Stimulated activated CD8-positive, alpha-beta memory T cell treated with anti-CD3 and anti-CD28 coated beads, Interleukin-4, amount 100 ng/mL, for 1 hour (primary cell): Measurements from ENCODE around the gene TNS2.

ENCODE experiments used
- DNase-seq, 2 donors: peaks; one replicate each; pipeline ENCODE4 v3.0.0-alpha.2; 2020; ENCODE audit warnings: low read depth in 2 of 2, low spot score in 1 of 2

TNS2 gene

DNA sequence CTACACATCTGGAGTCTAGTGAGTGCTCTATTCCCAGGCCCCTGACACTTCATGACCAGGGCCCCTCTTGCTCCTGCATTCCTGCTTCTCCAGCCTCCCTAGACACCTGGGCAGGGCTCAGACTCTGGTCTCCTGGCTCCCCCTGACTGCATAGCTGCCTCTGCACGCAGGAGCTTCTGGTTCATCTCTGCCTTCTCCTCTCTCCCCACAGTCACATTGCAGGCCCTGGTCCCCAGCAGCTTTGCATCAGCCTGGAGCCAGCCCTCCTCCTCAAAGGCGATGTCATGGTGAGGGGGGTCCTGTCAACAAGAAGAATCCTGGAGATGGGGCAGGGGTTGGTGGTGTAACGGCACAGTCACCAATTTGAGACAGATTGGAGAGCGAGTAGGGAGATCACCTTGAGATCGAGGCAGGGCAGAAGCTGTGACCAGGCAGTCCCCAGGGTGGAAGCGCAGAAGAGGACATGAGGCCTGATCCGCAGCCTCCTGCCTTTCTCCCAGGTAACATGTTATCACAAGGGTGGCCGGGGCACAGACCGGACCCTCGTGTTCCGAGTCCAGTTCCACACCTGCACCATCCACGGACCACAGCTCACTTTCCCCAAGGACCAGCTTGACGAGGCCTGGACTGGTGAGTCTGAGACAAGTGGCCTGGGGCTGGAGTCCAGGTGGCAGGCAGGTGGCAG lies 8.1 kb downstream of the TNS2 start:
- DNase-seq: no peak

DNA sequence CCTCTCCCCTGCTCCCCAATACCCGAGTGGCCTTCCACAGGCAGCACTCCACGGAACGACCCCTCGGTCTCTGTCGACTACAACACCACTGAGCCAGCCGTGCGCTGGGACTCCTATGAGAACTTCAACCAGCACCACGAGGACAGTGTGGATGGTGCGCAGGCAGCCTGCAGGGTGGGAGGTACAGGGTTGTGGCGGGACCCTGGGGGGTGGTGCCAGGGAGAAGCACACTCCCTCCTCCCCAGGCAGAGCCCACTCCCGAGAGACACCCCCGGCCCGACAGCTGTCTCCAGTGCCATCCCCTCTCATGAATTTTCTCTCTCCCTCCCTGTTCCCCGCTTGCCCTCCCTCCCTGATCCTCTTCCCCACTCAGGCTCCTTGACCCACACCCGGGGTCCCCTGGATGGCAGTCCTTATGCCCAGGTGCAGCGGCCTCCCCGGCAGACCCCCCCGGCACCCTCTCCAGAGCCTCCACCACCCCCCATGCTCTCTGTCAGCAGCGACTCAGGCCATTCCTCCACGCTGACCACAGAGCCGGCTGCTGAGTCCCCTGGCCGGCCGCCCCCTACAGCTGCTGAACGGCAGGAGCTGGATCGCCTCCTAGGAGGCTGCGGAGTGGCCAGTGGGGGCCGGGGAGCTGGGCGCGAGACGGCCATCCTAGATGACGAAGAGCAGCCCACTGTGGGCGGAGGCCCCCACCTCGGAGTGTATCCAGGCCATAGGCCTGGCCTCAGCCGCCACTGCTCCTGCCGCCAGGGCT lies 9.0 kb downstream of the TNS2 start:
- DNase-seq: no peak

DNA sequence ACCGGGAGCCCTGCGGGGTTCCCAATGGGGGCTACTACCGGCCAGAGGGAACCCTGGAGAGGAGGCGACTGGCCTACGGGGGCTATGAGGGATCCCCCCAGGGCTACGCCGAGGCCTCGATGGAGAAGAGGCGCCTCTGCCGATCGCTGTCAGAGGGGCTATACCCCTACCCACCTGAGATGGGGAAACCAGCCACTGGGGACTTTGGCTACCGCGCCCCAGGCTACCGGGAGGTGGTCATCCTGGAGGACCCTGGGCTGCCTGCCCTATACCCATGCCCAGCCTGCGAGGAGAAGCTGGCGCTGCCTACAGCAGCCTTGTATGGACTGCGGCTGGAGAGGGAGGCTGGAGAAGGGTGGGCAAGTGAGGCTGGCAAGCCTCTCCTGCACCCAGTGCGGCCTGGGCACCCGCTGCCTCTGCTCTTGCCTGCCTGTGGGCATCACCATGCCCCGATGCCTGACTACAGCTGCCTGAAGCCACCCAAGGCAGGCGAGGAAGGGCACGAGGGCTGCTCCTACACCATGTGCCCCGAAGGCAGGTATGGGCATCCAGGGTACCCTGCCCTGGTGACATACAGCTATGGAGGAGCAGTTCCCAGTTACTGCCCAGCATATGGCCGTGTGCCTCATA lies 9.7 kb downstream of the TNS2 start:
- no peak for DNase-seq

DNA sequence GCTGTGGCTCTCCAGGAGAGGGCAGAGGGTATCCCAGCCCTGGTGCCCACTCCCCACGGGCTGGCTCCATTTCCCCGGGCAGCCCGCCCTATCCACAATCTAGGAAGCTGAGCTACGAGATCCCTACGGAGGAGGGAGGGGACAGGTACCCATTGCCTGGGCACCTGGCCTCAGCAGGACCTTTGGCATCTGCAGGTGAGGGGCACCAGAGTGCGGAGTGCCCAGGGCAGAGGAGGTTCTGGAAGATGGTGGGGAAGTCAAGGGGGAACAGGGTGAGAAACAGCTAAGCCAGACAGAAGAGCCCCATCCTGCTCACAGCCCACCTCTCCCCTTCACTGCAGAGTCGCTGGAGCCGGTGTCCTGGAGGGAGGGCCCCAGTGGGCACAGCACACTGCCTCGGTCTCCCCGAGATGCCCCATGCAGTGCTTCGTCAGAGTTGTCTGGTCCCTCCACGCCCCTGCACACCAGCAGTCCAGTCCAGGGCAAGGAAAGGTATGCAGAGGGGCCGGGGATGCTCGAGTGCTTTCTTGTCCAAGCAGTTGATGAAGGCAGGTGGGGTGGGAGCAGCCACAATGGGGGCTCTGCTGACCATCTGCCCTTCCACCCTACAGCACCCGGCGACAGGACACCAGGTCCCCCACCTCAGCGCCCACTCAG lies 10.3 kb downstream of the TNS2 start:
- no peak for DNase-seq

DNA sequence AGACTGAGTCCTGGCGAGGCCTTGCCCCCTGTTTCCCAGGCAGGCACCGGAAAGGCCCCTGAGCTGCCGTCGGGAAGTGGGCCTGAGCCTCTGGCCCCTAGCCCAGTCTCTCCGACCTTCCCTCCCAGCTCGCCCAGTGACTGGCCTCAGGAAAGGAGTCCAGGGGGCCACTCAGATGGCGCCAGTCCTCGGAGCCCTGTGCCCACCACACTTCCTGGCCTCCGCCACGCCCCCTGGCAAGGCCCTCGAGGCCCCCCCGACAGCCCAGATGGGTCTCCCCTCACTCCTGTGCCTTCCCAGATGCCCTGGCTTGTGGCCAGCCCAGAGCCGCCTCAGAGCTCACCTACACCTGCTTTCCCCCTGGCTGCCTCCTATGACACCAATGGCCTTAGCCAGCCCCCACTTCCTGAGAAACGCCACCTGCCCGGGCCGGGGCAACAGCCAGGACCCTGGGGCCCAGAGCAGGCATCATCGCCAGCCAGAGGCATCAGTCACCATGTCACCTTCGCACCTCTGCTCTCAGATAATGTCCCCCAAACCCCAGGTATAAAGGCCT lies 10.9 kb downstream of the TNS2 start:
- no peak for DNase-seq

DNA sequence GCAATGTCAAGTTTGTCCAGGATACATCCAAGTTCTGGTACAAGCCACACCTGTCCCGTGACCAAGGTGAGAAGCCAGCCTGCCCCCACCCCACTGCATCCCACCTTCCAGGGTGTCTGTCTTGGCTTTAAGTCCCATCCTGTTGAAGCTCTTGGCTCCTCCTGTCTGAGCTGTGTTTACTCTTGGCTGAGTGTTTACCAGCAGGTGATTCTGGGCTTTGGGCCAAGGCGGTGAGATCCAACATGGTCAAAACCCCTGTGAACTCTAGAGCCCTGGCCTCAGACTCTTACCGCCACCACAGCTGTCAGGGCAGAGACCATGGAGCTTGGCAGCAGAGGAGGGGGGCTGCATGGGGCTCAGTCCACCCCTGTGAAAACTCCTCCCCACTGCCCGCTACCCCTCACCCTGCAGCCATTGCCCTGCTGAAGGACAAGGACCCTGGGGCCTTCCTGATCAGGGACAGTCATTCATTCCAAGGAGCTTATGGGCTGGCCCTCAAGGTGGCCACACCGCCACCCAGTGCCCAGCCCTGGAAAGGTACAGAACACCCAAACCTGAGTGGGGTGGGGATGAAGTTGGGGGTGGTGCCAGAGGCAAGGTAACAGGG lies 11.6 kb downstream of the TNS2 start:
- DNase-seq: no peak

DNA sequence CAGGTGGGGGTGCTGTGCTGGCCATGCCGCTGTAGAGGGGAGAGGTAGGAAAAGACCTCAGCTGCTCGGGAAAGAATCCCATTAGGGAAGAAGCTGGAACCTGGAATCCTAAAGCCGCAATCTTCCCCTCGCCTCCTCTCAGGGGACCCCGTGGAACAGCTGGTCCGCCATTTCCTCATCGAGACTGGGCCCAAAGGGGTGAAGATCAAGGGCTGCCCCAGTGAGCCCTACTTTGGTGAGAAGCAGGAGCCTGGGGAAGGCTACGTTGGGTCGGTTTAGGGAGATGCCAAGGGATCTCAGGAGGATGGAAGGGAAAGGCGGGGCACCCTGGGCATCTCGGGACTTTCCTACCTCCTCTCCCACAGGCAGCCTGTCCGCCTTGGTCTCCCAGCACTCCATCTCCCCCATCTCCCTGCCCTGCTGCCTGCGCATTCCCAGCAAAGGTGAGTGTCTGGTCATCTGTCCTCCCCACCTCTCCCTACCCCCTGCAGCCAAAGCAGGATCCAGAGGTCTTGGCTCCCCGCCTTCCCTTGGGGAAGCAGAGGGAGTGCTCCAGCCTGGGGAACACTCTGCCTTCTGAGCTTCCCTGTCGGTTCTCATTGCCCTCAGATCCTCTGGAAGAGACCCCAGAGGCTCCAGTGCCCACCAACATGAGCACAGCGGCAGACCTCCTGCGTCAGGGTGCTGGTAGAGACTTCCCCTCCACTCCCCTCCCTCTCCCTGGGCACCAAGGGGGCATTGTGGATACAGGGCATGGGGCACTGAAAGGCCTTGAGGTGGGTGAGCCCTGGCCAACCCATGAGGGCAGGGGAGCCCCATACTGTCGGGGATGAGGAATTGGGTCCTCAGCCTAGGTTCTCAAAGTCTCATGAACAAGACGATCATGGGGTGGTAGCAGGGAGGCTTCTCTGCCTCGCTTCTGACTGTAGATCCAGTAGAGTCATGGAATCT lies 12.4 kb downstream of the TNS2 start:
- no peak for DNase-seq

DNA sequence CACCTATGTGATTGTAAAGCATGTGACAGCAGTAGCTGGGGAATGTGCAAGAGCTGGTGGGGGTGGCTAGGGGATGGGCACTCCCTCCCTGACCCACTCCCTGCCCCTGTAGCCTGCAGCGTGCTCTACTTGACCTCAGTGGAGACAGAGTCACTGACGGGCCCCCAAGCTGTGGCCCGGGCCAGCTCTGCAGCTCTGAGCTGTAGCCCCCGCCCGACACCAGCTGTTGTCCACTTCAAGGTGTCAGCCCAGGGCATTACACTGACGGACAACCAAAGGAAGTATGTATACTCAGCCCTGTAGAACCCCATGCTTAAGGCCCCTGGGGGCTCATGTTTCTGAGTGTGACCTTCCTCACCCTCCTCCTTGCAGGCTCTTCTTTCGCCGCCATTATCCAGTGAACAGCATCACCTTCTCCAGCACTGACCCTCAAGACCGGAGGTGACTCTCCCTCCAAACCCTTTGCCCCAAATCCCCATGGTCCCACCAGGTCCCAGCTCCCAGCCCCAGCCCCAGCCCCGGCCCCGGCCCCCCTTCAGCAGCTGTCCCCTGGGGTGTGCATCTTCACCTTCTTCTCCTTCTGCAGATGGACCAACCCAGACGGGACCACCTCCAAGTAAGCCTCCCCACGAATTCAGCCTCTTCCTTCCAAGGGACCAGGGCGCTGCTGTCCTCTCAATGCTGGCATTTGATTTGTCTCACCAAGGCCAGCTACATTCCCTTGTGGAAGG lies 13.3 kb downstream of the TNS2 start:
- DNase-seq: no peak

DNA sequence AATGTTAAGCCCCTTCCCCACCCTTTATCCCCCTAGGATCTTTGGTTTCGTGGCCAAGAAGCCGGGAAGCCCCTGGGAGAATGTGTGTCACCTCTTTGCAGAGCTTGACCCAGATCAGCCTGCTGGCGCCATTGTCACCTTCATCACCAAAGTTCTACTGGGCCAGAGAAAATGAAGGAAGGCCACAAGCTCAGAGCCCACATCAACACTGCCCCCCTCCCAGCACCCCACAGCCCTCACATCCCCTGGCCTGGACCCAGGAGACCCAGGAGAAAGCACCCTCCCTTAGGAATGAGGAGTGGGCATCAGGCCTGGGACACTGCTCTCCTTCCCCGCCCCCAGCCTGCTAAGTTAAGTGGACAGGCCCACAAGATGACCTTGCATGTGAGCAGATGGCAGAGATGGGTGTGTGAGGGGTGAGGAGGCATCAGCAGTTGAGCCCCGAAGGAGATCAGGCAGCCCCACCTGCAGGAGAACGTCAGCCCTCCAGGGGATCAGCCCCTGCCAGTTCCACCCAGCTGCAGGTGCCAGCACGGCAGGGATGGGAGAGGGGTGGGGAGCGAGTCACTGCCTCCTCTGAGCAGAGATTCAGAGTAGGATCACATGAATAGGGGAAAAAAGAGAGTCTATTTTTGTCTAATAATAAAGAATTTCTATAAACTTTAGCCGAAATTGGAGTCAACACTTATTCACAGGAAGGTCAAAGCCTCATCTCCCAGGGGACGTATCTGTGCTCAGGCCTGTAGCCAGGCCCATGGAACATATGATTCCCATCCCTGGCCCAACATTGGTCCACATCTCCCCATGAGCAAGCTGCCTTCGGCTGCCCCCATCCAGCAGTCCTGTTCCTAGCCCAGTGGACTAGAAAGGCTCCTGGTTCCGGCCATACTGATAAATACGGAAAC lies 14.1 kb downstream of the TNS2 start:
- DNase-seq: no peak

DNA sequence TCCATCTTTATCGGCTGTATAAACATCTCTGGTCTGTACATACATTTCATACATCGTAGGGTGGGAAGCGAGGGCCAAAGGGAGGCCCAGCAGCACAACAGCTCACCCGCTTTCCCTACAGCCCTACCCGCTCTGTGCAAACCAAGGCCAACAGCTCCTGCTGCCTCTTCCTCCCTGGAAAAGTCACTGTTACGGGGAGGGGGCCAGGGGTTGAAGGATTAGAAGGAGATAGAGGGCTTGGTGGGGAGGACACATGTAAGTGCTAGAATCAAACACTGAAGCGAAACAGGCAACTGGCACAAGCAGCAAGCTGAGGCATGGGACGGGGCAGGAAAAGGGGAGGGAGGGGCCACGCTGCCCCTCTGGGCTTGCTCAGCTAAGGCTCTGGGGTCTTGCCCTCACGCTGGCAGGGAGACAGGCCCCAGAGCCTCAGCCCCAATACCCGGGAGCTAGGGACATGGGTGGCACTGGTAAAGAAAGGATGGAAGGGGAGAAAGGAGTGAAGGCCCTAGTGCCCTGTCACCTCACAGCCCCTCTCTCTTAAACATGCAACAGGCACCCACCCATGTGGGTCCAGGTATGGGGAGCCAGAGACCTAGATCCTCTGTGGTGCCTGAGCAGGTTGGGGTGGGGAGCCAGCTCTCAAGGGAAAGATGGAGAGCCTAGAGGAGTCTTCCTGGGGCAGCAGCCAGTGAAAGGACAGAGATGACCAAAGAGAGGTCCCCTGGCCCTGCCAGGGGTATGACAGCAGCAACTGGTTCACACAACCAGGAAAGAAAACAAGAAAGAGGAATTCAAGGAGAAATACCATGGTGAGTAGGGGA lies 15.0 kb downstream of the TNS2 start:
- no peak for DNase-seq

DNA sequence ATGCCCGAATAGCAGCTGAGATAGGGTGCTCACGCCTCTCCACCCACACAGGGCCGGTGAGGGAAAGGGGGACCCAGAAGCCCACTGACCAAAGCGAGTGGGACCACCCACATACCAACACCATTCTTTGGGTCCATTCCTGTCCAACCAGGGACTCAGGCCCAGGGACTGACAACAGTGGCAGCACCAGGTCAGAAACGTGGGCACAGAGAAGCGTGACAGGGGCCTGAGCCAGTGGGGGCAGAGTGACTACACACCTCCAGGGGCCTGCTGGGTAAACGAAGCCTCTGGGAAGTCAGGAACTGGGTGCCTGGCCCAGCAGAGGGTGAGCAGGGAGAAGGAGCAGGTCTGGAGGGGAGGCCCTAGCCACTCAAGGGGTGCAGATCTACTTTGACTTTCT lies 15.6 kb downstream of the TNS2 start:
- DNase-seq: no peak

DNA sequence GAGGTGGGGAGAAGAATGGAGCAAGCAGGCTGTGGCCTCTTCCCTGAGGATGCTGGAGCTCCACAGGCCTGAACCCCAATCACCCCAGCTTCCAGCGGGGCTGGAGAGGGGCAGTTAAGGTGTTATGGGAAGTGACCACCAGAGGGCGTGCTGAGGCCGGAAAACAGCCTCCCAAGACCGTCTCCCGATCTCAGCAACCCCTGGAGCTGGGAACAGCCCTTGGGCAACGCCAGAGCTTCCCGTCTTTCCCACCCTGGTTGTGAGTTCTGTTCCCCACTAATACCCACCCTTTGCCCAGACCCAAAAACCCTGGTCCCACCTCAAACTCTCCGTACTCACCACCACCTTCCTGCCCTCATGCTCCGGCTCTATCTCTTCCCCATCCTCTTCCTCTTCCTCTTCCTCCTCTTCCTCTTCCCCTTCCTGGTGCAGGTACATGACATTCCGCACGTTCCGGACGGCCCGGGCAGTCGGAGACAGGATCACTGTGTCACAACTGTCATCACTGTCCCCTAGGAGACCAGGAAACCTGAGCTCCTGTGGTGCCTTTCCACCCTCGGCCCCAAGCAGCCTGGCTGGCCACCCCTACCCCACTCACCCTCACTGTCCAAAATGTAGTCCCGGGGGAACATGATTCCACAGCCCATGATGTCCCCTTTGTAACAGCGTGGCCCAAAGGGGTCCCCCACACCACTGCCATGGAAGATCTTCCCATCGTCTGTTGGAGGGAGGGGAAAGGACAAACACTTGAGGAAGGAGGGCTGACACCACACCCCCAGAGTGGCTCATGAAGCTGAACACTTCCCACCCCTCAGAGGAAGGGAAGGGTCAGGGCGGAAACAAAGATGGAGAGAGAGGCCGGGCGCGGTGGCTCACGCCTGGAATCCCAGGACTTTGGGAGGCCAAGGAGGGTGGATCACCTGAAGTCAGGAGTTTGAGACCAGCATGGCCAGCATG lies 16.4 kb downstream of the TNS2 start:
- DNase-seq: peak in 1 of 2 donors; percentile 45

DNA sequence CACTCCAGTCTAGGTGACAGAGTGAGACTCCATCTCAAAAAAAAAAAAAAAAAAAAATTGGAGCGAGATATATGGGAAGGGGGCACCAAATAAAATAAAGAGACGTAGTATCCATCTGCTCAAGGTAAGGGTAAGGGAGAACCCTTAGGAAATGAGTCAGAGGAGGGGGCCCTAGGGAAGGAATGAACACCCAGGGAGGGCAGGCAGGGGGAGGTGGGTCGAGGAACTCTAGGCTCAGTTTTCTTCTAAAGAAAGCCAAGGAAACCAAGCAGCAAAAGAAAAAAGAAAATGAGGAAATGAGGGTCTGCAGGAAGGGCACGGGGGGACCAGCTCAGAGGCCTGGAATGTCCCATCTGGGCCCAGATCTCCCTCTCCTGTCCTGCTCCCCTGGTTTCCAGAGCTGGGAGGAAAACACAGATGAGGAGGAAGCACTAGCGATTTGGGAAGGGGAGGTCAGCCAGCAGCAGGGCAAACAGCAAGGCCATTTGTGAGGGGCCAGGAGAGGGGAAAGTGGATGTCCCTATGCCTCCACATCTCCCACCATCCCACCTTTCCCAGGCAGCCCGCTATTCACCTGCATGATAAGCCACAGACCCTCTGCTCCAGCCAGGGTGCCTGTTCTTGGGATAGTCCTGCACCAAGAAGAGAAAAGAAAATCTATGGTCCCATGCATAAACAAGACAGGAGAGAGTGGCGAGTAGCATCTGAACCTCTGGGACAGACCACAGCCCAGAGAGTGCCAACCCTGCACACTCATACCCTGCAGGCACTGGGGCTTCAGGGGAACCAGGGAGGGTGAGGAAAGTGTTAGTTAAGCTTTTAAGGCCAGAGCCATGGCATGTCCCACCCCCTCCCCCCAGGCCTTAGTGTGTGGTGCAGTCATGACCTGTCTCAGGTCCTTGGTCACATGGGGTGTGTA lies 17.5 kb downstream of the TNS2 start:
- no peak for DNase-seq

DNA sequence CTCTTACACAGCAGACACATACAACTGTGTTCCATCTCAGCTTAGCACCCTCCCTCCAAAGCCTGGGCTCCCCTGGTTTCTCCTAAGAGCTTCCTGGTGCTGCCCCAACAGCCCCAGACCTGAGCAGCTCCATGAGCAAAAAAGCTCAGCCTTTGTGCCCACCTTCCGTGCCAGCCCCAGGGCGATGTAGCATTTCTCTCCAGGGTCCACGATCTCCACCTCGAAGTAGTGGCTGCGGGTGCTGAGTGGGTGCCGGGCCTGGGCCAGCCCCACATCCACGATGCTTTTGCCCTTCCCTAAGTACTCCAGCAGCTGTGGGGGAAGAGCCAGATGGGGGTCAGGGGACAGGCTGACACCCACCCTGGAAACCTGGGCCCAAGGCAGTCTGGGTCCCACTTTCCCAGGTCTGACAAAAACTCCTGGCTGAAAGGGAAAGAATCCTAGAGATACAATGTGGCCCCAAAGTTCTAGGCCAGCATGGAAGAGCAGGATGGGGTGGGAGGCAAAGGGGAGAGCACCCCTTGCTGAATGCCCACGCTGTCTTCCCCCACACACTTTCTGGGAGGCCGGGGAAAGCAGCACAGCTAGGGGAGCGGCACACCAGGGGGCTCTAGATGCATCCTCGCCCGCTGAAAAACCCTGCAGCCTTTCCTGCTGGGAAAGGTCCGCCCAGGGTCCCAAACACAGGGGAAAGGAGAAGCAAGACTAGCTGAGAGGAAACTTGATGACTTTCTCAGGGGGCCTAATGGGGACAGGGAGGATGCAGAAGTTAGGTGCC lies 18.3 kb downstream of the TNS2 start:
- DNase-seq: no peak
